GM21367 (cell line): ENCODE results near the gene GCAT.

Experiments used
- ATAC-seq: cut with Tn5 transposase; IDR thresholded peaks from one replicate; pipeline ENCODE4 v1.9.1; 2021; ENCODE audit not compliant: unreplicated experiment

The GCAT gene

GRCh38 chr22:37807410-37808293, at the start of gene GCAT:
GCAT (plus strand) TSS chr22:37807934; CDS start chr22:37807968, 34 bp downstream.
- peak; percentile 76 for ATAC-seq

GRCh38 chr22:37758694-37759093, 49.0 kb upstream of the GCAT start:
- ATAC-seq = no peak

GRCh38 chr22:37759281-37759680, 48.5 kb upstream of the GCAT start:
- no peak for ATAC-seq

GRCh38 chr22:37760152-37760551, 47.6 kb upstream of the GCAT start:
- ATAC-seq = no peak

- no peak for ATAC-seq
These were observed 45.3 kb upstream of the GCAT start for GRCh38 chr22:37762389-37762836.

- no peak for ATAC-seq
These were observed 44.7 kb upstream of the GCAT start for GRCh38 chr22:37763012-37763411.

- ATAC-seq = no peak
These were observed 44.1 kb upstream of the GCAT start for GRCh38 chr22:37763652-37764051.

- ATAC-seq = no peak
These were observed 43.1 kb upstream of the GCAT start for GRCh38 chr22:37764622-37765021.

- ATAC-seq = no peak
These were observed 42.2 kb upstream of the GCAT start for GRCh38 chr22:37765498-37765897.

GRCh38 chr22:37765953-37766576, 41.7 kb upstream of the GCAT start:
- no peak for ATAC-seq

GRCh38 chr22:37768273-37768672, 39.5 kb upstream of the GCAT start:
- no peak for ATAC-seq

- ATAC-seq = no peak
These were observed 38.7 kb upstream of the GCAT start for GRCh38 chr22:37769056-37769455.

GRCh38 chr22:37771081-37771480, 36.7 kb upstream of the GCAT start:
- no peak for ATAC-seq

GRCh38 chr22:37771702-37772427, 35.9 kb upstream of the GCAT start:
- ATAC-seq = no peak

GRCh38 chr22:37774728-37775127, 33.0 kb upstream of the GCAT start:
- ATAC-seq = no peak

GRCh38 chr22:37775785-37776638, 31.7 kb upstream of the GCAT start:
- ATAC-seq = no peak

- ATAC-seq = no peak
These were observed 31.1 kb upstream of the GCAT start for GRCh38 chr22:37776639-37777005.

GRCh38 chr22:37777122-37777687, 30.5 kb upstream of the GCAT start:
- no peak for ATAC-seq

- no peak for ATAC-seq
These were observed 29.2 kb upstream of the GCAT start for GRCh38 chr22:37778370-37779009.
